Liver (tissue), 3 donors: ENCODE data around the gene SH2B3.

ENCODE experiments used
- CTCF ChIP-seq: fragments of 150-350 bp; IDR thresholded peaks from 2 replicates; pipeline ENCODE4 v1.5.1; 2017; ENCODE audit warnings: improper control_type of control experiment, low read depth, low read length; ENCODE audit not compliant: missing input control
- HNF4G ChIP-seq: IDR thresholded peaks from 2 replicates; pipeline ENCODE4 v1.6.1; 2016; ENCODE audit warnings: antibody characterized with exemption
- RAD21 ChIP-seq, 2 donors: IDR thresholded peaks; 2 replicates each; pipeline ENCODE4 v1.6.1; 2016; ENCODE audit warnings: antibody characterized with exemption in 2 of 2, mild to moderate bottlenecking in 2 of 2
- TF ChIP-seq, protein P1 (sequence below): IDR thresholded peaks from 2 replicates; pipeline ENCODE4 v1.6.1; 2016; ENCODE audit warnings: antibody characterized with exemption, mild to moderate bottlenecking
- donor health status: healthy.
- donor health status: healthy.

- TF ChIP-seq CTCF (no peak), RAD21 (IDR thresholded peaks at IDR 0.05) (no peak), HNF4G (no peak)
- TF ChIP-seq, protein P1, sequence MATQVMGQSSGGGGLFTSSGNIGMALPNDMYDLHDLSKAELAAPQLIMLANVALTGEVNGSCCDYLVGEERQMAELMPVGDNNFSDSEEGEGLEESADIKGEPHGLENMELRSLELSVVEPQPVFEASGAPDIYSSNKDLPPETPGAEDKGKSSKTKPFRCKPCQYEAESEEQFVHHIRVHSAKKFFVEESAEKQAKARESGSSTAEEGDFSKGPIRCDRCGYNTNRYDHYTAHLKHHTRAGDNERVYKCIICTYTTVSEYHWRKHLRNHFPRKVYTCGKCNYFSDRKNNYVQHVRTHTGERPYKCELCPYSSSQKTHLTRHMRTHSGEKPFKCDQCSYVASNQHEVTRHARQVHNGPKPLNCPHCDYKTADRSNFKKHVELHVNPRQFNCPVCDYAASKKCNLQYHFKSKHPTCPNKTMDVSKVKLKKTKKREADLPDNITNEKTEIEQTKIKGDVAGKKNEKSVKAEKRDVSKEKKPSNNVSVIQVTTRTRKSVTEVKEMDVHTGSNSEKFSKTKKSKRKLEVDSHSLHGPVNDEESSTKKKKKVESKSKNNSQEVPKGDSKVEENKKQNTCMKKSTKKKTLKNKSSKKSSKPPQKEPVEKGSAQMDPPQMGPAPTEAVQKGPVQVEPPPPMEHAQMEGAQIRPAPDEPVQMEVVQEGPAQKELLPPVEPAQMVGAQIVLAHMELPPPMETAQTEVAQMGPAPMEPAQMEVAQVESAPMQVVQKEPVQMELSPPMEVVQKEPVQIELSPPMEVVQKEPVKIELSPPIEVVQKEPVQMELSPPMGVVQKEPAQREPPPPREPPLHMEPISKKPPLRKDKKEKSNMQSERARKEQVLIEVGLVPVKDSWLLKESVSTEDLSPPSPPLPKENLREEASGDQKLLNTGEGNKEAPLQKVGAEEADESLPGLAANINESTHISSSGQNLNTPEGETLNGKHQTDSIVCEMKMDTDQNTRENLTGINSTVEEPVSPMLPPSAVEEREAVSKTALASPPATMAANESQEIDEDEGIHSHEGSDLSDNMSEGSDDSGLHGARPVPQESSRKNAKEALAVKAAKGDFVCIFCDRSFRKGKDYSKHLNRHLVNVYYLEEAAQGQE: no peak
These were observed 65.5 kb downstream of the SH2B3 start for GRCh38 chr12:111471236-111471635.
